Fibroblast of mammary gland (primary cell): ENCODE measurements around the gene COLEC11.
"Not testable (repeated sequence)": the region's sequence is repeated elsewhere in the genome, so short reads cannot be mapped to it uniquely, and the experiment has no call there.

ENCODE experiments used
- DNase-seq: peaks from one replicate; pipeline ENCODE4 v3.0.0-alpha.2; 2010; ENCODE audit warnings: low read depth
- H3K4me3 ChIP-seq: 2 replicates; pipeline ENCODE4 v1.5.1; 2011; ENCODE audit warnings: low read depth, mild to moderate bottlenecking, low read length, moderate library complexity; ENCODE audit not compliant: control insufficient read depth
- TF ChIP-seq, protein P1 (sequence below): conservative IDR thresholded peaks from 2 replicates; pipeline ENCODE4 v1.5.1; 2011; ENCODE audit warnings: low read depth, low read length, inconsistent platforms; ENCODE audit not compliant: control insufficient read depth, insufficient read depth

Gene COLEC11

DNA sequence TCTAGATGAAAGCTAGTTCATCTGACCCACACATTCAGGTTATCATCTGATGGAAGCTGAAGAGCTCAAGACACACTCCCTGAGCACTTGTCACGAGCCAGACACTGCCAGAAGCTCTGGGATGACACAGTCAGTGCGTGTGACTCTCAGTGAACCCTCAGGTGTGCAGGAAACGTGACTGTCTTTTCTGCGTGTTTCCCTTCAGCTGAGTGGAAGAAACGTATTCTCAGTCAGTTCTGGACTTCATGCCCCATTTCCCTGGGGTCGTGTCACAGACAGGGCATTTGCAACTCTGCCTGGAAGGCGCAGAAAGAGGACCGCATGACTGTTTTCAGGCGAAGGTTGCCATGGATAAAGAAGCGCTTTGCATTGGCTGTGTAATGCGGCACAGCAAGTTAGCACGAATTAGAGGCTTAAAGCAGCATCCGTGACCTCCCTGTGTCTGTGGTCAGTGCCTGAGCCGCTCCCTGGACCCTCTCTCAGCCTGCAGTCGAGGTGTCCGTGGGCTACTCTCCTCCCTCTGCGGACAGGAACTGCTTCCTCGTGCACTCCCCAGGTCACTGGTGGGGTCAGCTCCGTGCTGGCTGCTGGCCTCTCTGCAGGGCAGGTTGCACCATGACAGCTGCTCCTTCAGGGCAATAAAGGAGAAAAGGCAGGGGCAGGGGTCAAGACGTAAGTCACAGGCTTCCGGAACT, 59.8 kb downstream of the COLEC11 start:
- no peak overlapping the region for H3K4me3 ChIP-seq
- DNase-seq = no peak
- TF ChIP-seq, protein P1, sequence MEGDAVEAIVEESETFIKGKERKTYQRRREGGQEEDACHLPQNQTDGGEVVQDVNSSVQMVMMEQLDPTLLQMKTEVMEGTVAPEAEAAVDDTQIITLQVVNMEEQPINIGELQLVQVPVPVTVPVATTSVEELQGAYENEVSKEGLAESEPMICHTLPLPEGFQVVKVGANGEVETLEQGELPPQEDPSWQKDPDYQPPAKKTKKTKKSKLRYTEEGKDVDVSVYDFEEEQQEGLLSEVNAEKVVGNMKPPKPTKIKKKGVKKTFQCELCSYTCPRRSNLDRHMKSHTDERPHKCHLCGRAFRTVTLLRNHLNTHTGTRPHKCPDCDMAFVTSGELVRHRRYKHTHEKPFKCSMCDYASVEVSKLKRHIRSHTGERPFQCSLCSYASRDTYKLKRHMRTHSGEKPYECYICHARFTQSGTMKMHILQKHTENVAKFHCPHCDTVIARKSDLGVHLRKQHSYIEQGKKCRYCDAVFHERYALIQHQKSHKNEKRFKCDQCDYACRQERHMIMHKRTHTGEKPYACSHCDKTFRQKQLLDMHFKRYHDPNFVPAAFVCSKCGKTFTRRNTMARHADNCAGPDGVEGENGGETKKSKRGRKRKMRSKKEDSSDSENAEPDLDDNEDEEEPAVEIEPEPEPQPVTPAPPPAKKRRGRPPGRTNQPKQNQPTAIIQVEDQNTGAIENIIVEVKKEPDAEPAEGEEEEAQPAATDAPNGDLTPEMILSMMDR = no peak

DNA sequence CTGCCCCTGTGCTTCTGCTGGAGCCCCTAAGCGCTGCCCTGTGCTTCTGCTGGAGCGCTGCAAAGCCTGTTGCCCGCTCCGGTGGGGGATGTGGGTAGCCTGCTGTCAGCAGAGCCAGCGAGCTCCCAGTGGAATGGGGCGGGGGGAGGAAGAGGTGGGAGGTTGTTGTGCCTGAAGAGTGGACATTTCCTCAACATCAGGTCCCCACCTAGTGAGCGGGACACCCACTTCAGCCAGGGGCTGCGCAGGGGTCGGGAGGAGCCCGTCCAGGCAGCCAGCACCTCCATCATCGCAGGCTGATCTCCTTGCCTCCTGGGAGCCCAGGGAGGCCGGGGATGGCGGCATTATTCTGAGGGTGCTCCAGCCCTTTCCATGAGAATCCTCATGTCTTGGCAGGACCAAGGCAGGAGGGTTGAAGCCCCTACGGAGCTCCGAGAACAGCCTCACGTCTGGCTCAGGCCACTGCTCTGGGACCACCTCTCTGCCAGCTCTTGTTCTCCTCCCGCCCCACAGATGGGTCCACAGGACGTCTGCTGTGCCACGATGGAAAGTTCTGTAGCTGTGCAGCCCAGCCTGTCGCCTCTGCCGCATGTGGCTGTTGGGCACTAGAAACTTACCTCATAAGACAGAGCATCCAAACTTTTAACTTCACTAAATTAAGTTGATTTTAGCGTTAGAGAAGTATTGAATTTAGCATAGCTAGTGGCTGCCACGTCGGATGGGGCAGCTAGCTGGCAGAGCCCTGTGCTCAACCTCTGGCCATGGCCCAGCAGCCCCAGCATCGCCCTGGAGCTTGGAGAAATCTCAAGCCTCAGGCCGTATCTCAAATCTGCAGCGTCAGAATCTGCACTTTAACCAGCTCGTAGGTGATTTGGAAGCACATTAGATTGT, 61.2 kb downstream of the COLEC11 start:
- DNase-seq = no peak
- no peak overlapping the region for H3K4me3 ChIP-seq
- TF ChIP-seq, protein P1 = no peak

GRCh38 chr2:3656762-3657721, 62.1 kb downstream of the COLEC11 start:
- no peak overlapping the region for H3K4me3 ChIP-seq
- TF ChIP-seq, protein P1 = no peak
- no peak for DNase-seq

- no peak within 1 kb of the TSS for H3K4me3 ChIP-seq
- TF ChIP-seq, protein P1 = no peak
- no peak for DNase-seq
Measured at GRCh38 chr2:3657881-3658280, 63.0 kb downstream of the COLEC11 start, which contains the start of gene ALLC. ALLC (plus strand) TSS chr2:3658200; CDS start chr2:3671158, 12,958 bp downstream.

GRCh38 chr2:3659447-3660432, 64.8 kb downstream of the COLEC11 start:
- TF ChIP-seq, protein P1 = no peak
- no peak overlapping the region for H3K4me3 ChIP-seq
- DNase-seq = no peak

DNA sequence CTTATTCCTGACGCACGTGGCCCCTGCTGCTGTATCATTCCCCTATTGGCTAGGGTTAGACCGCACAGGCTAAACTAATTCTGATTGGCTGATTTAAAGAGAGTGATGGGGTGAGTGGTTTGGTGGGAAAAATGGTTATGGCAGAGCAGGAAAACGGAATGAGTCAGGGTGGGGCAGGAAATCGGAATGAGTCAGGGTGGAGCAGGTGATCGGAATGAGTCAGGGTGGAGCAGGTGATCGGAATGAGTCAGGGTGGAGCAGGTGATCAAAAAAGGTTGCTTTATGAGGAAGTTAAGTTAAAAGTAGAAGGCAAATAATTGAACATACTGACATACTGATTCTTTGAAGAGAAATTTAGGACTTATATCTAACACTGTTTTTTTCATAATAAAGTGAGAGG, 65.7 kb downstream of the COLEC11 start:
- H3K4me3 ChIP-seq = not testable (repeated sequence)
- DNase-seq = peak; percentile 25
